ENCODE measurements around the gene KLHL34.

KLHL34 gene

GRCh38 chrX:21623778-21624501 lies 34.2 kb downstream of the KLHL34 start:
- H3K27me3 Mint-ChIP-seq: no peaks in the 10 kb centered on the region
- no peak for ATAC-seq (replicated peaks)
- H3K4me1 Mint-ChIP-seq (ENCODE audit: low read depth in 2 of 2): no peaks in the 10 kb centered on the region
- no peaks in the 10 kb centered on the region for H3K9me3 Mint-ChIP-seq
- H3K4me3 Mint-ChIP-seq: no peak overlapping the region
- H3K36me3 Mint-ChIP-seq (ENCODE audit: insufficient read depth): no peaks in the 10 kb centered on the region
- DNase-seq: no peak
- no peak overlapping the region for H3K27ac Mint-ChIP-seq

- no peaks in the 10 kb centered on the region for H3K4me1 Mint-ChIP-seq (ENCODE audit: low read depth in 2 of 2)
- H3K9me3 Mint-ChIP-seq: no peaks in the 10 kb centered on the region
- no peaks in the 10 kb centered on the region for H3K36me3 Mint-ChIP-seq (ENCODE audit: insufficient read depth)
- H3K4me3 Mint-ChIP-seq: no peak overlapping the region
- no peaks in the 10 kb centered on the region for H3K27me3 Mint-ChIP-seq
- H3K27ac Mint-ChIP-seq: no peak overlapping the region
- DNase-seq: no peak
- no peak for ATAC-seq (replicated peaks)
Measured at GRCh38 chrX:21620234-21620633, 37.9 kb downstream of the KLHL34 start.

GRCh38 chrX:21616386-21616785 lies 41.7 kb downstream of the KLHL34 start:
- no peak overlapping the region for H3K27ac Mint-ChIP-seq
- H3K4me1 Mint-ChIP-seq (ENCODE audit: low read depth in 2 of 2): no peaks in the 10 kb centered on the region
- H3K9me3 Mint-ChIP-seq: no peaks in the 10 kb centered on the region
- H3K27me3 Mint-ChIP-seq: no peaks in the 10 kb centered on the region
- no peak overlapping the region for H3K4me3 Mint-ChIP-seq
- no peaks in the 10 kb centered on the region for H3K36me3 Mint-ChIP-seq (ENCODE audit: insufficient read depth)
- ATAC-seq (replicated peaks): no peak
- no peak for DNase-seq

- DNase-seq: no peak
- no peak overlapping the region for H3K4me3 Mint-ChIP-seq
- H3K27ac Mint-ChIP-seq: no peak overlapping the region
- no peaks in the 10 kb centered on the region for H3K9me3 Mint-ChIP-seq
- H3K27me3 Mint-ChIP-seq: no peaks in the 10 kb centered on the region
- no peak for ATAC-seq (replicated peaks)
- H3K36me3 Mint-ChIP-seq (ENCODE audit: insufficient read depth): no peaks in the 10 kb centered on the region
- H3K4me1 Mint-ChIP-seq (ENCODE audit: low read depth in 2 of 2): no peaks in the 10 kb centered on the region
Measured at GRCh38 chrX:21612154-21612553, 46.0 kb downstream of the KLHL34 start.

- ATAC-seq (replicated peaks): no peak
Measured at GRCh38 chrX:21610168-21610567, 48.0 kb downstream of the KLHL34 start.

GRCh38 chrX:21606002-21606401 lies 52.1 kb downstream of the KLHL34 start:
- H3K9me3 Mint-ChIP-seq: no peaks in the 10 kb centered on the region
- ATAC-seq (replicated peaks): no peak
- H3K27ac Mint-ChIP-seq: no peak overlapping the region
- H3K36me3 Mint-ChIP-seq (ENCODE audit: insufficient read depth): no peaks in the 10 kb centered on the region
- no peak overlapping the region for H3K4me3 Mint-ChIP-seq
- H3K27me3 Mint-ChIP-seq: no peaks in the 10 kb centered on the region
- no peaks in the 10 kb centered on the region for H3K4me1 Mint-ChIP-seq (ENCODE audit: low read depth in 2 of 2)
- DNase-seq: no peak

More at GRCh38 chrX:21610168-21610567, 48.0 kb downstream of the KLHL34 start:
- no peak for DNase-seq
- H3K4me3 Mint-ChIP-seq: no peak overlapping the region
- no peaks in the 10 kb centered on the region for H3K9me3 Mint-ChIP-seq
- no peak overlapping the region for H3K27ac Mint-ChIP-seq
- H3K4me1 Mint-ChIP-seq (ENCODE audit: low read depth in 2 of 2): no peaks in the 10 kb centered on the region
- H3K36me3 Mint-ChIP-seq (ENCODE audit: insufficient read depth): no peaks in the 10 kb centered on the region
- no peaks in the 10 kb centered on the region for H3K27me3 Mint-ChIP-seq
